OCI-M2 (cell line): ENCODE results near the gene TMEM176A.

ENCODE experiments used
- DNase-seq: peaks from one replicate; lab custom pipeline; 2025; ENCODE audit not compliant: unreplicated experiment; lab: John Stamatoyannopoulos, UW

TMEM176A gene

GRCh38 chr7:150846291-150847115 is 45.9 kb downstream of the TMEM176A start:
- DNase-seq = no peak

DNA sequence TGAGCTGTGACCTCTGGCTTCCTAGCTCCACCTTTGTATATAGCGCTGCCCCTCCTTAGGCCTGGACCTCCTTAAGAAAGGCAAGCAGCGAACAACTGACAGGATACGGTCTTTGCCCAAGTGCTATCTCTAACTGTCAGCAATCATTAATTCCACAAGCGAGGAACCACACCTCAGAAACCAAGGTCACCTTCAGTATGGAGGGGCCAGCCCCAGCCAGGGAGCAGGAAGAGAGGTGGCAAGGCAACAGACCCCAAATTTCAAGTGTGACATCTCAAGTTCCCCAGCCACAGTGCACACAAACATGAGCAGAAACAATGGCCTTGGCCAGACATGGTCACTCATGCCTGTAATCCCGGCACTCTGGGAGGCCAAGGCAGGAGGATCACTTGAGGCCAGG is 47.0 kb downstream of the TMEM176A start:
- no peak for DNase-seq

DNA sequence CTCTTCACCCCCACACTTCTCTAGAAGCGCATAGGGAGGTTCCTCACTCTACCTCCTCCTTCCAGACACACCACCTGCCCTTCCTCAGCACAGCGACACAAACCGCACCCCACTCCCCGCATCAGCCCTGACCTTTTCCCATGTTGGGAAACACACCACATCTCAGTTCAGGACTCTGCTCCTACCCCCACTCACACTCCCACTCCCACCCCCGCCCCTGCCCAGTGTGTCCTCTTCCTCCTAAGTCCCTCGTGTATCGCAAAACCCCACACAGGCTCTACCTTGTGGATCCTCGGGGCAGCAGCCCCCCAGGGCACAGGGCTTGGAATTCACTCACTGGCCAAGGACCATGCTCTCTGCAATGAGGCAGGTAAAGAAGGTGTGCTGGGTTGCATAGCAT is 47.5 kb downstream of the TMEM176A start:
- no peak for DNase-seq

GRCh38 chr7:150848561-150849115 is 48.1 kb downstream of the TMEM176A start:
- DNase-seq = no peak

DNA sequence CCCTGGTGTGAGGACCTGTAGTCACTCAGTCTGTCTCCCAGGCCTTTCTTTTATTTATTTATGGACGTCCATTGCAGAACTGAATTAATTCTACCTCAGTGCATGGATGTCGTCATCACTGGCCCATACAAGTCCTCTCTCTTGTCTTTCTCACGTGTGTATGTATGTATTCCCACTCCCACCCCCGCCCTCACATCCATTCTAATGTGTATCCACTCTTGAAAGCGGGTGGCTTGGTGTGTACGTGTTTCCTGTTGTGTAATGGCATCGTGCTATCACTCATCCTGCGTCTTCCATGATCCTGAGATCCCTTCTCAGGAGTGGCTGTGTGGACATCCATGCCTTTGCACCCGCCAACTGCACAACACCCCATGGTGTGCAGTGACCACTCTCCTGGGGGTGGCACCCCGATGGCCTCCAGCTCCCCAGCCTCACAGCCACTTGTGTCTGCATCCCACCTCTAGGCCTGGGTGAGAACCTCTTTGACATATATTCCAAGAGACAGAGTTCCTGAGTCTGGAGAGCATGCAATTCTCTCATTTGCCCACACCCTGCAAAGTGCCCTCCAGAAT is 48.7 kb downstream of the TMEM176A start:
- no peak for DNase-seq

DNA sequence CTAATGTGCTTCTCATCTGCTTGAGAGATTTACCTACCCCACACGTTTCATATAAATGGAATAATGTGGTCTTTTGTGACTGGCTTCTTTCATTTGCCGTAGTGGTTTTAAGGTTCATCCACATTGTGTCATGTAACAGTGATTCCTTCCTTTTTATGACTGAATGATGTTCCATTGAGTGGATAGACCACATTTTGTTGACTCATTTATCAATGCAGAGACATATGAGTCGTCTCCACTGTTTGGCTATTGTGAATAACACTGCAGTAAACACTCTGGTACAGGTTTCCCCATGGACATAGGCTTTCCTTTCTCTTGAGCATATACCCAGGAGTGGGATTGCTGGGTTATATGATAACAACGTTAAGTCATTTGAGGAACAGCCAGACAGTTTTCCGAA is 49.7 kb downstream of the TMEM176A start:
- no peak for DNase-seq

DNA sequence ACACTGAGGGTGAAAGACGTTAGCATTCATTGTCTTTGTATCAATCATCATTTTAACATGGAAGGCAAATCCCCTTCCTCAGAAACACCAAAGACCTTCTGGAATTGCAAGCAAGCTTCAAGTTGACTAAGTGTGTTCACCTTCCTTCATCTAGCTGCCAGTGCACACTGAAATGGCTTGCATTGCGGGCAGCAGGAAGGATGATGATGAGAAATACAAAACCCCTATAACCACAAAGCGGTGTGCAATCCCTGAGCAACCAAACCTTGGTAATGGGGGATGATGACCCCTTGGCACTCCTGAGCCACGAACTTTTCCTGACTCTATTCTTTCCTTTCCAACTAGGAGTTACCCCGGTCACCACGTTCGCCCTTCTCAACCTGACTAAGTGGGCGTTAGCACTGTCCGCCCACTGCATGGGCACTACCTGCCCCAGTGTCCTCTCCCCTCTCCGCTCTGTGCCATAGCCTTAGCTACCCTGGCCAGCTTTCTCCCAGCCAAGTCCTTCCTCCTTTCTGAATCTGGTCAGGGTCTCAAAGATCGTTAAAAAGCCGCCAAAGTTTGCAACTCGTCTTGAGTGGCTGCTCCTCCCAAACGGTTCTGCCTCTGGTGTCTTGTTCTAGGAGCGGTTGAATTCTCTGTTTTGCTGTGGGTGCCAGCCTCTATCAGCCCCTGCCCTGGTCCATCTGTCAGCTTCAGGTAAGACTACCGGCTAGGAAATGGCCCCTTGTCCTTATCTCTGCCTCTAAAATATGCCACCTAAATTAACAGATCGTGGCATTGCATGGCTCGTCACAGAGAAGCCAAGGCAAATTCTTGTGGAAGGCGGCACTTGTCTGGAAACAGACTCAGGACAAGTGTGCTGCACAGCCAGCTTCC is 51.2 kb downstream of the TMEM176A start:
- no peak for DNase-seq

DNA sequence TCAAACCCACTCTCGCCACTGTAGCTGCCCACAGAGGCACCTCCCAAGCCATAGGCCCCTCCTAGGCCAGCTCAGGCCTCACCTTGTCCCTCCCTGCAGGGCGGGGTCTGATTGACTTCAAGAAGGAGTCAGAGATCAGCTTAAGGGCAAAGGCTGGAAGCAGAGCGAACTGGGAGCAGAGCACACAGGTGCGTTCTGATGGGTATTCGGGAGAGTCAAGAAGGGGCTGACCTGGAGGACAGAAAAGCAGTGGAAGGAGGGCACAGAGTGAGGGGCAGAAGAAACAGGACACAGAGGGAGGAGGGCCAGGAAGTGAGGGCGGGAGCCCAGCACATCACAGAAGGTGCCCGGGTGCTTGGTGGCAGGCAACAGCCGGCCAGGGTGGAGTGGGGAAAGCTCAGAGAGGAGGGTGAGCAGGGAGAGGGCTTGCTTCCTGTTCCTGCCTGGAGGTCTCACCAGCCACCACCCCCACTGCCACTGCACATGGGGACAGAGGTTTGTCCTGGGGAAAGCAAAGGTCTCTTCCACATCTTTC is 51.9 kb downstream of the TMEM176A start, which contains the start of gene AOC1:
Gene AOC1, plus strand, starts transcription at position 147 of the 535 bp plus-strand sequence. CDS start 3,954 bp downstream, outside the sequence.
- DNase-seq = no peak

GRCh38 chr7:150854066-150855000 is 53.8 kb downstream of the TMEM176A start:
- DNase-seq = no peak
